H9 (cell line): Measurements from ENCODE around the gene TGFB3. TPM values are rescaled to one million over a fixed set of nuclear protein-coding genes. Genes with fewer than 3 reads are reported as not detected.
A peak's percentile ranks its signal among the peaks of the same experiment; 100 is the strongest.

Source experiments
- DNase-seq: peaks from one replicate; pipeline ENCODE4 v3.0.0-alpha.2; 2017
- H2AFZ ChIP-seq: one replicate; pipeline ENCODE4 v1.6.1; 2013; ENCODE audit warnings: mild to moderate bottlenecking, low read length, control low read depth, moderate library complexity
- H2AK5ac ChIP-seq: 2 replicates; pipeline ENCODE4 v1.6.1; 2013; ENCODE audit warnings: low read length, control low read depth, mixed read lengths; ENCODE audit not compliant: insufficient read length
- H2BK120ac ChIP-seq: one replicate; pipeline ENCODE4 v1.6.1; 2013; ENCODE audit warnings: low read depth, mild to moderate bottlenecking, low read length, control low read depth, inconsistent platforms; ENCODE audit not compliant: poor library complexity, severe bottlenecking
- H2BK12ac ChIP-seq: 2 replicates; pipeline ENCODE4 v1.6.1; 2013; ENCODE audit warnings: low read length, control low read depth, mixed read lengths, low read depth; ENCODE audit not compliant: insufficient read length
- H2BK15ac ChIP-seq: 2 replicates; pipeline ENCODE4 v1.6.1; 2013; ENCODE audit warnings: low read depth, low read length, control low read depth
- H2BK20ac ChIP-seq: one replicate; pipeline ENCODE4 v1.6.1; 2013; ENCODE audit warnings: low read depth, mild to moderate bottlenecking, low read length, control low read depth, inconsistent platforms; ENCODE audit not compliant: poor library complexity, severe bottlenecking
- H2BK5ac ChIP-seq: 2 replicates; pipeline ENCODE4 v1.6.1; 2013; ENCODE audit warnings: low read length, control low read depth, mixed read lengths; ENCODE audit not compliant: insufficient read length
- H3K14ac ChIP-seq: 2 replicates; pipeline ENCODE4 v1.6.1; 2013; ENCODE audit warnings: low read length, control low read depth; ENCODE audit not compliant: insufficient read depth
- H3K18ac ChIP-seq: 2 replicates; pipeline ENCODE4 v1.6.1; 2013; ENCODE audit warnings: low read depth, mild to moderate bottlenecking, mixed read lengths, low read length, control low read depth; ENCODE audit not compliant: insufficient read length
- H3K23ac ChIP-seq: 2 replicates; pipeline ENCODE4 v1.6.1; 2013; ENCODE audit warnings: low read length, control low read depth, mixed read lengths, low read depth; ENCODE audit not compliant: insufficient read length
- H3K23me2 ChIP-seq: 2 replicates; pipeline ENCODE4 v1.6.1; 2013; ENCODE audit warnings: low read depth, mild to moderate bottlenecking, mixed read lengths, low read length, control low read depth; ENCODE audit not compliant: insufficient read length, poor library complexity, severe bottlenecking
- H3K27ac ChIP-seq: 2 replicates; pipeline ENCODE4 v1.5.1; 2013; ENCODE audit warnings: low read length, control low read depth, mixed read lengths, low read depth; ENCODE audit not compliant: insufficient read length
- H3K27me3 ChIP-seq: 2 replicates; pipeline ENCODE4 v1.6.1; 2013; ENCODE audit warnings: low read length, control low read depth, inconsistent platforms; ENCODE audit not compliant: insufficient read depth
- H3K4ac ChIP-seq: 2 replicates; pipeline ENCODE4 v1.6.1; 2013; ENCODE audit warnings: low read depth, mild to moderate bottlenecking, control low read depth, inconsistent platforms, low read length, moderate library complexity
- H3K4me1 ChIP-seq: 2 replicates; pipeline ENCODE4 v1.6.1; 2013; ENCODE audit warnings: low read length, control low read depth, inconsistent platforms; ENCODE audit not compliant: insufficient read depth
- H3K4me2 ChIP-seq: 2 replicates; pipeline ENCODE4 v1.6.1; 2013; ENCODE audit warnings: low read length, control low read depth, mixed read lengths; ENCODE audit not compliant: insufficient read length, insufficient read depth
- H3K56ac ChIP-seq: 2 replicates; pipeline ENCODE4 v1.6.1; 2013; ENCODE audit warnings: low read depth, mild to moderate bottlenecking, mixed read lengths, low read length, control low read depth; ENCODE audit not compliant: insufficient read length
- H3K79me1 ChIP-seq: 2 replicates; pipeline ENCODE4 v1.6.1; 2013; ENCODE audit warnings: low read depth, mild to moderate bottlenecking, moderate library complexity, low read length, control low read depth, inconsistent platforms; ENCODE audit not compliant: insufficient read depth, poor library complexity, severe bottlenecking
- H3K79me2 ChIP-seq: 2 replicates; pipeline ENCODE4 v1.6.1; 2013; ENCODE audit warnings: low read length, control low read depth, inconsistent platforms; ENCODE audit not compliant: insufficient read depth
- H3K9ac ChIP-seq: 2 replicates; pipeline ENCODE4 v1.6.1; 2013; ENCODE audit warnings: low read length, control low read depth, mixed read lengths; ENCODE audit not compliant: insufficient read length; ENCODE audit errors: extremely low read depth
- H3K9me3 ChIP-seq: one replicate; pipeline ENCODE4 v1.6.1; 2013; ENCODE audit warnings: low read depth, low read length, inconsistent platforms; ENCODE audit not compliant: control insufficient read depth
- H3T11ph ChIP-seq: one replicate; pipeline ENCODE4 v1.6.1; 2013; ENCODE audit warnings: mild to moderate bottlenecking, low read length, control low read depth, inconsistent platforms
- H4K20me1 ChIP-seq: one replicate; pipeline ENCODE4 v1.6.1; 2013; ENCODE audit not compliant: control insufficient read depth, insufficient read length, insufficient read depth
- H4K5ac ChIP-seq: 2 replicates; pipeline ENCODE4 v1.6.1; 2013; ENCODE audit warnings: low read depth, mild to moderate bottlenecking, mixed read lengths, low read length, control low read depth; ENCODE audit not compliant: insufficient read length
- H4K8ac ChIP-seq: replicated peaks from 2 replicates; pipeline ENCODE4 v1.6.1; 2013; ENCODE audit warnings: low read length, control low read depth, mixed read lengths, low read depth; ENCODE audit not compliant: insufficient read length
- H4K91ac ChIP-seq: 2 replicates; pipeline ENCODE4 v1.6.1; 2013; ENCODE audit warnings: low read depth, mild to moderate bottlenecking, moderate library complexity, mixed read lengths, low read length, control low read depth; ENCODE audit not compliant: insufficient read length
- H3K27ac Mint-ChIP-seq, 3 experiments: 2 replicates in 2 of 3; 3 replicates in 1 of 3; pipeline ENCODE4 v1.8.0; 2020 to 2021; ENCODE audit warnings: mixed read lengths in 3 of 3, mild to moderate bottlenecking in 1 of 3, moderate library complexity in 1 of 3
- H3K27me3 Mint-ChIP-seq: 2 replicates; pipeline ENCODE4 v1.8.0; 2021; ENCODE audit warnings: low read depth, mild to moderate bottlenecking, moderate library complexity, mixed read lengths
- H3K36me3 Mint-ChIP-seq, 3 experiments: 2 replicates in 2 of 3; 3 replicates in 1 of 3; pipeline ENCODE4 v1.8.0; 2020 to 2021; ENCODE audit warnings: low read depth in 3 of 3, mixed read lengths in 3 of 3; ENCODE audit not compliant: insufficient read depth in 1 of 3
- H3K4me1 Mint-ChIP-seq, 2 experiments: 2 replicates each; pipeline ENCODE4 v1.8.0; 2020; ENCODE audit warnings: mixed read lengths in 2 of 2
- H3K4me3 Mint-ChIP-seq, 2 experiments: 2 replicates in 1 of 2; 3 replicates in 1 of 2; pipeline ENCODE4 v1.8.0; 2020 to 2021; ENCODE audit warnings: mild to moderate bottlenecking in 2 of 2, mixed read lengths in 2 of 2, moderate library complexity in 1 of 2
- H3K9me3 Mint-ChIP-seq, 2 experiments: 2 replicates in 1 of 2; 3 replicates in 1 of 2; pipeline ENCODE4 v1.8.0; 2020; ENCODE audit warnings: mild to moderate bottlenecking in 2 of 2, mixed read lengths in 2 of 2, moderate library complexity in 1 of 2
- CTCF ChIP-seq: fragments of 200-600 bp; sonication (generic); conservative IDR thresholded peaks from 3 replicates; pipeline ENCODE4 v1.8.0; 2021; ENCODE audit warnings: antibody characterized with exemption, mild to moderate bottlenecking
- WGBS: extraction: QIAGEN DNeasy Blood & Tissue Kit; methylation state at CpG from one replicate; pipeline ENCODE4 v1.1.7; 2013; ENCODE audit warnings: missing lambda C conversion rate, low lambda C conversion rate, mixed read lengths; ENCODE audit not compliant: insufficient read length; ENCODE audit errors: extremely low coverage; 5-methylcytosine and 5-hydroxymethylcytosine counted together
- long read RNA-seq: library from polyadenylated mRNA; unstranded; transcript quantifications from one replicate; pipeline ENCODE4 v2.0.0, GENCODE V29; 2020
- total RNA-seq: library from RNA; stranded (reverse); gene quantifications from 2 replicates; pipeline ENCODE4 v1.2.1, GENCODE V29; 2021

TGFB3 gene
- total RNA-seq = 0.20 and 0.37 TPM in 2 replicates
- long read RNA-seq = 0 reads

- Histone ChIP-seq H2BK5ac (no peak within 1 kb of the TSS), H3K79me1 (no peaks in the 10 kb centered on the region), H3K27me3 (peaks cover 2% of the 10 kb centered on the region; the same call in 1 of the 2 replicates), H2BK12ac (no peak within 1 kb of the TSS), H2BK20ac (no peak within 1 kb of the TSS), H3K56ac (no peak within 1 kb of the TSS), H2AK5ac (no peak within 1 kb of the TSS), H3K23ac (no peak within 1 kb of the TSS), H3K14ac (peak within 1 kb of the TSS; percentile 31; the same call in 1 of the 2 replicates), H3K4me1 (peaks cover 6% of the 10 kb centered on the region; the same call in 1 of the 2 replicates), H2AFZ (no peak within 1 kb of the TSS), H2BK15ac (no peak within 1 kb of the TSS), H4K91ac (no peak within 1 kb of the TSS), H3K27ac (no peak within 1 kb of the TSS), H2BK120ac (no peak within 1 kb of the TSS), H3K9ac (no peak within 1 kb of the TSS), H3K79me2 (no peaks in the 10 kb centered on the region), H3K18ac (no peak within 1 kb of the TSS), H3K9me3 (no peaks in the 10 kb centered on the region), H3K23me2 (peaks cover 12% of the 10 kb centered on the region), H4K8ac (no peak within 1 kb of the TSS), H4K5ac (no peak within 1 kb of the TSS), H3K4ac (no peak within 1 kb of the TSS), H3K4me2 (peak within 1 kb of the TSS; percentile 91), H3T11ph (no peak within 1 kb of the TSS), H4K20me1 (no peaks in the 10 kb centered on the region)
- H3K27ac Mint-ChIP-seq = no peak within 1 kb of the TSS; a peak in 2 of 7 replicates
- no CpG with 5 or more reads among the region's 26 CpGs for WGBS
- H3K4me3 Mint-ChIP-seq = peak within 1 kb of the TSS; percentile 70 to 89
- peaks cover 59% of the 10 kb centered on the region for H3K27me3 Mint-ChIP-seq
- peaks cover 39 to 45% of the 10 kb centered on the region in 2 experiments for H3K4me1 Mint-ChIP-seq
- peak; percentile 58 for DNase-seq
- H3K36me3 Mint-ChIP-seq = no peaks in the 10 kb centered on the region; a peak in 1 of 7 replicates
- H3K9me3 Mint-ChIP-seq = no peaks in the 10 kb centered on the region; a peak in 1 of 5 replicates
- no peak for TF ChIP-seq CTCF
Measured at GRCh38 chr14:75981426-75982265, at the start of gene TGFB3. TGFB3 (minus strand) TSS chr14:75981995; CDS start chr14:75980893, 1,102 bp downstream.
